ENCODE data around the gene WWTR1.

Gene WWTR1

DNA sequence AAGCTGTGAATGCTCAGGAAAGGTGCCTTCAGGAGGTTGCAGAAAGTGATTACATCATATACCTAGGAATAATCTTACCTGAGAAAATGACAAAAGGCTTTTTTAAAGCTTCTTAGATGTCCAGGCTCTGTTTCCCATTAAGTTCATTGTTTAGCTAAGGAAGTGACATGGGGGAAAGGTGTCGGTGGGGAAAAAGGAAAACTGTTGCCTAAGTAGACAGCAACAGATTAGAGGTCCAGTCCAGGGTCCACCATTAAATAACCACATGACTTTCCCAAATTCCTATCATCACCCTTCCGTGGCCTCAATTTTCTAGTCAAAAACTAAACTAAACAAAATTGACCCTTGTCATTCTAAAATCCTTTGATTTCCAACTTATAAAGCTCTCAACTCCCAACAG, 4.3 kb downstream of the WWTR1 start:
- peaks cover 62% of the 10 kb centered on the region for H3K4me1 Mint-ChIP-seq
- H3K36me3 Mint-ChIP-seq (ENCODE audit: low read depth), result peaks cover 58% of the 10 kb centered on the region
- H3K27me3 Mint-ChIP-seq (ENCODE audit: low read depth), result peaks cover 7% of the 10 kb centered on the region
- peak overlapping the region; percentile 21 to 99 (median 96) for H3K4me3 Mint-ChIP-seq
- H3K27ac Mint-ChIP-seq, result peak overlapping the region in 2 of 3 experiments; percentile 35 to 58
- TF ChIP-seq, protein P1, sequence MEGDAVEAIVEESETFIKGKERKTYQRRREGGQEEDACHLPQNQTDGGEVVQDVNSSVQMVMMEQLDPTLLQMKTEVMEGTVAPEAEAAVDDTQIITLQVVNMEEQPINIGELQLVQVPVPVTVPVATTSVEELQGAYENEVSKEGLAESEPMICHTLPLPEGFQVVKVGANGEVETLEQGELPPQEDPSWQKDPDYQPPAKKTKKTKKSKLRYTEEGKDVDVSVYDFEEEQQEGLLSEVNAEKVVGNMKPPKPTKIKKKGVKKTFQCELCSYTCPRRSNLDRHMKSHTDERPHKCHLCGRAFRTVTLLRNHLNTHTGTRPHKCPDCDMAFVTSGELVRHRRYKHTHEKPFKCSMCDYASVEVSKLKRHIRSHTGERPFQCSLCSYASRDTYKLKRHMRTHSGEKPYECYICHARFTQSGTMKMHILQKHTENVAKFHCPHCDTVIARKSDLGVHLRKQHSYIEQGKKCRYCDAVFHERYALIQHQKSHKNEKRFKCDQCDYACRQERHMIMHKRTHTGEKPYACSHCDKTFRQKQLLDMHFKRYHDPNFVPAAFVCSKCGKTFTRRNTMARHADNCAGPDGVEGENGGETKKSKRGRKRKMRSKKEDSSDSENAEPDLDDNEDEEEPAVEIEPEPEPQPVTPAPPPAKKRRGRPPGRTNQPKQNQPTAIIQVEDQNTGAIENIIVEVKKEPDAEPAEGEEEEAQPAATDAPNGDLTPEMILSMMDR (IDR thresholded peaks at IDR 0.05; ENCODE audit: unreplicated experiment in 3 of 3), result no peak
- peaks cover 5% of the 10 kb centered on the region for H3K9me3 Mint-ChIP-seq

DNA sequence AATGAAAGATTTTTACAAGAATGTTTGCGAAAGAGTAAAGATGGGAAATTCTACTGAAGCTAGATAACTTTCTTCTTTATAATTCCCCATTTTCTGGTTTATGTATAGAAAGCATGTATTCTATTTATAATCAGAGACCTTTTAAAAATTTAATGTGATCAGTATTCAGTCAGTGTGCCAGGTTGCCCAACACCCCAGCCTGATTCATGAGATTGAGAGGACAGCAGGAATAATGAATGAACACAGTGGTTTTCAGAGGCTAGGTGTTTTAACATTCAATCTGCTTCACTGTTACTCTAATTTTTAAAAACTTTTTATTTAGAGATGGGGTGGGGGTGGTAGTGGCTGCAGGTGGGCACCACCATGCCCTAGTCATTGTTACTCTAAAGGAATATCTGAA, 4.7 kb downstream of the WWTR1 start:
- H3K36me3 Mint-ChIP-seq (ENCODE audit: low read depth), result peaks cover 62% of the 10 kb centered on the region
- no peak overlapping the region for H3K27ac Mint-ChIP-seq
- H3K9me3 Mint-ChIP-seq, result peaks cover 5% of the 10 kb centered on the region
- peaks cover 7% of the 10 kb centered on the region for H3K27me3 Mint-ChIP-seq (ENCODE audit: low read depth)
- H3K4me1 Mint-ChIP-seq, result peaks cover 64% of the 10 kb centered on the region
- TF ChIP-seq, protein P1 (IDR thresholded peaks at IDR 0.05; ENCODE audit: unreplicated experiment in 3 of 3), result no peak
- peak overlapping the region in 2 of 3 experiments; percentile 96 to 99 for H3K4me3 Mint-ChIP-seq

DNA sequence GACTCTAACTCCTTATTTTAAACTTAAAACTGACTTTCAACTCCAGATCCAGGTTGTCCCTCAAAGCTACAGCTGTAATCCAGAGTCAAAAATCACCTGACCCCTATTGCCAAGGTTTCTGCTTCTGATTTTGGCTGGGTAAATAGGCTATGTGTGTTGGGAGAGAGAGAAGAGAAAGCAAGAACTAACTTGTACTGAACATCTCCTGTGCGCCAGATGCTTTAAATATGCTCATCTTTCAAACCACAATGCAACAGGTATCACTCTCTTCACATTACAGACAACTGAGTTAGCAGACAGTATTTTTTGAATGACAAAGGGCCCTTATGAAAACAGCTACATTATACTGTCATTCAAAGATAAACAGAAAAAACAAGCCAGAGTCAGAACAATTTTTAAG, 7.0 kb downstream of the WWTR1 start:
- TF ChIP-seq, protein P1 (IDR thresholded peaks at IDR 0.05; ENCODE audit: unreplicated experiment in 3 of 3), result no peak
- Mint-ChIP-seq H3K36me3 (ENCODE audit: low read depth) (peaks cover 78% of the 10 kb centered on the region), H3K9me3 (peaks cover 5% of the 10 kb centered on the region), H3K27ac (peak overlapping the region in 1 of 3 experiments; percentile 5), H3K4me1 (peaks cover 75% of the 10 kb centered on the region), H3K27me3 (ENCODE audit: low read depth) (peaks cover 3% of the 10 kb centered on the region), H3K4me3 (peak overlapping the region in 1 of 3 experiments; percentile 69)

DNA sequence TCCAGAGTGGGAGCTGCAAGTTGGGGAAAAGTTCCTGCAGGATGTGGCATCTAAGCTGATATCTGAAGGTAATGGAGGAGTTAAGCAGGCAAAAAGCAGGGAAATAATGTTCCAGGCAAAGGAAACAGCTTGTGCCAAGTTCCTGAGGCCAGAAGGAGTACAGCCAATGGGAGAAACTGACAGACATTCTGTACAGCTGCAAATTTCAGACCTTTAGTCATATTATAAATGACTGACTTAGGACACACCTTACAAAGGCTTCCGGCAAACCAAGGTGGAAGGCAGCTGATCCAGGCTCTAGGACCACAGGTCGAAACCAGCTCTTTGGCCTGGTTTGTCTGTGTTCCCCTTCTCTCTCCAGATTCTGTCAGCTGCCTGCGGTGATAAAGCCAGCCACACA, 9.3 kb downstream of the WWTR1 start:
- TF ChIP-seq, protein P1 (IDR thresholded peaks at IDR 0.05; ENCODE audit: unreplicated experiment in 3 of 3), result no peak
- Mint-ChIP-seq H3K4me3 (peak overlapping the region in 1 of 3 experiments; percentile 47), H3K27ac (peak overlapping the region in 2 of 3 experiments; percentile 30 to 61), H3K27me3 (ENCODE audit: low read depth) (no peaks in the 10 kb centered on the region), H3K4me1 (peaks cover 69% of the 10 kb centered on the region), H3K36me3 (ENCODE audit: low read depth) (peaks cover 66% of the 10 kb centered on the region), H3K9me3 (peaks cover 5% of the 10 kb centered on the region)

DNA sequence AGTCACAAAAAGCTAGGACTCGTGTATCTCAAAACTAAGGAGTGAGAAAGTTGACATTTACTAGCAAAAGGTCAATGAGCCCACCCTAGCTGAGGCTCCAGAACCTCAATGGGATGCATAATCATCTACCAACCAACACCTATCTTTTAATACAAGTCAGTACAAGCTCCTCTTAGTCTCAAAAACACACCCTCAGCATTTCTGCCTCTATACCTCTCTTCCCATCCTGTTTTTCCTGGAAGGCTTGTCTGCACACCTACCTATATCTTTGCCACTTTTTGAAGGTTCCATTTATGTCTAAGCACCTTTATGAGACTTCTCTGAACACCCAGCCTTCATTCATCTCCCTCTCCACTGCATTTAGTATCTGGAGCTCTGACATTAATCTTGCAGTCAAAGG, 10.0 kb downstream of the WWTR1 start:
- Mint-ChIP-seq H3K27me3 (ENCODE audit: low read depth) (no peaks in the 10 kb centered on the region), H3K36me3 (ENCODE audit: low read depth) (peaks cover 64% of the 10 kb centered on the region), H3K27ac (peak overlapping the region in 1 of 3 experiments; percentile 61), H3K4me1 (peaks cover 69% of the 10 kb centered on the region), H3K9me3 (peaks cover 5% of the 10 kb centered on the region), H3K4me3 (no peak overlapping the region)
- TF ChIP-seq, protein P1 (IDR thresholded peaks at IDR 0.05; ENCODE audit: unreplicated experiment in 3 of 3), result no peak

DNA sequence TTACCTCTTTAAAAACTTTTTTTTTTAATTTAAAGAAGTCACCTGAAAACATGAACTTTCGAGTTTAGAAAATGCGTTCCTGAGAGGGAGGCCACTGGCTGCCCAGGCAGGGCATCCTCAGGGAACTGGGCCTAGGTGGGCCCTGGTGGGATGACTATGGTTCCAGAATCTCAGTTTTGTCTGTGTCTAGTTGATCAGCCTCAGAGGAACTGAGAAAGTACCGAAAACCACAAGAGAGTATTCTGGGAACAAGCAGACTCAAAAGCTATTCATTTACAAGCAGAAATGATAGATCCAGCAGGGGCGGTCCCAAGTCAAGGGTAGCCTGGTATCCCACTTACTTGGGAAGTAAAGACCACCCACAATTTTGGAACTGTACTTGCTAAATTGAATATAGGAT, 10.5 kb downstream of the WWTR1 start:
- peak overlapping the region in 1 of 3 experiments; percentile 61 for H3K27ac Mint-ChIP-seq
- peaks cover 5% of the 10 kb centered on the region for H3K9me3 Mint-ChIP-seq
- TF ChIP-seq, protein P1 (IDR thresholded peaks at IDR 0.05; ENCODE audit: unreplicated experiment in 3 of 3), result no peak
- no peak overlapping the region for H3K4me3 Mint-ChIP-seq
- peaks cover 63% of the 10 kb centered on the region for H3K36me3 Mint-ChIP-seq (ENCODE audit: low read depth)
- peaks cover 70% of the 10 kb centered on the region for H3K4me1 Mint-ChIP-seq
- H3K27me3 Mint-ChIP-seq (ENCODE audit: low read depth), result no peaks in the 10 kb centered on the region

All from nephron (organoid).